Measurements from ENCODE around the gene ALS2CL. TPM values are rescaled to one million over a fixed set of nuclear protein-coding genes. Genes with fewer than 3 reads are reported as not detected.
A peak's percentile ranks its signal among the peaks of the same experiment; 100 is the strongest.

Gene ALS2CL
- total RNA-seq, 4 donors from 2014 or later = 13.0 to 20.1 (median 16.4) TPM

GRCh38 chr3:46715507-46716175 lies 22.2 kb upstream of the ALS2CL start:
- no peaks in the 10 kb centered on the region for H3K4me1 ChIP-seq
- TF ChIP-seq POLR2A (IDR thresholded peaks at IDR 0.05) (no peak), EP300 (IDR thresholded peaks at IDR 0.05) (no peak), CTCF (IDR thresholded peaks at IDR 0.05) (no peak)
- H3K9me3 ChIP-seq = no peaks in the 10 kb centered on the region
- 83 to 95% methylated on average over 11 of the region's 11 CpGs for WGBS, 2 donors
- H3K36me3 ChIP-seq = no peaks in the 10 kb centered on the region
- H3K27ac ChIP-seq = no peak overlapping the region
- peaks cover 0 to 15% of the 10 kb centered on the region in 2 donors for H3K27me3 ChIP-seq
- H3K4me3 ChIP-seq = no peak overlapping the region
- DNase-seq (ENCODE audit: low spot score in 2 of 2) = no peak

GRCh38 chr3:46714728-46715506 lies 21.4 kb upstream of the ALS2CL start:
- Histone ChIP-seq H3K36me3 (no peaks in the 10 kb centered on the region), H3K4me1 (no peaks in the 10 kb centered on the region), H3K4me3 (no peak overlapping the region), H3K27me3 (peaks cover 0 to 15% of the 10 kb centered on the region in 2 donors), H3K9me3 (no peaks in the 10 kb centered on the region), H3K27ac (no peak overlapping the region)
- 84 to 85% methylated on average over 9 to 10 of the region's 10 CpGs for WGBS, 2 donors
- no peak for TF ChIP-seq POLR2A (IDR thresholded peaks at IDR 0.05)
- TF ChIP-seq CTCF (IDR thresholded peaks at IDR 0.05) = no peak
- TF ChIP-seq EP300 (IDR thresholded peaks at IDR 0.05) = no peak
- no peak for DNase-seq (ENCODE audit: low spot score in 2 of 2)

GRCh38 chr3:46713898-46714552 lies 20.5 kb upstream of the ALS2CL start:
- WGBS, 2 donors = 87 to 89% methylated on average over 17 to 21 of the region's 22 CpGs
- Histone ChIP-seq H3K36me3 (no peaks in the 10 kb centered on the region), H3K4me1 (no peaks in the 10 kb centered on the region), H3K27ac (no peak overlapping the region), H3K4me3 (no peak overlapping the region), H3K27me3 (peaks cover 0 to 13% of the 10 kb centered on the region in 2 donors), H3K9me3 (no peaks in the 10 kb centered on the region)
- TF ChIP-seq EP300 (IDR thresholded peaks at IDR 0.05) (no peak), POLR2A (IDR thresholded peaks at IDR 0.05) (no peak), CTCF (IDR thresholded peaks at IDR 0.05) (no peak)
- DNase-seq (ENCODE audit: low spot score in 2 of 2) = peak in 1 of 2 donors; percentile 6

GRCh38 chr3:46713050-46713897 lies 19.8 kb upstream of the ALS2CL start:
- no peaks in the 10 kb centered on the region for H3K9me3 ChIP-seq
- no peak overlapping the region for H3K27ac ChIP-seq
- no peak overlapping the region for H3K4me3 ChIP-seq
- H3K36me3 ChIP-seq = no peaks in the 10 kb centered on the region
- TF ChIP-seq CTCF (IDR thresholded peaks at IDR 0.05) (no peak), POLR2A (IDR thresholded peaks at IDR 0.05) (no peak), EP300 (IDR thresholded peaks at IDR 0.05) (no peak)
- H3K4me1 ChIP-seq = no peaks in the 10 kb centered on the region
- WGBS, 2 donors = 84 to 89% methylated on average over 13 to 14 of the region's 14 CpGs
- H3K27me3 ChIP-seq = peaks cover 0 to 6% of the 10 kb centered on the region in 2 donors
- peak in 1 of 2 donors; percentile 5 for DNase-seq (ENCODE audit: low spot score in 2 of 2)
